Peyer's patch (tissue), 4 donors: Measurements from ENCODE around the gene SERINC5.

Experiments
- POLR2A ChIP-seq, 2 donors: fragments of 450-650 bp; IDR thresholded peaks; one replicate each; pipeline ENCODE4 v1.5.1; 2017; ENCODE audit warnings: antibody characterized with exemption in 2 of 2, mild to moderate bottlenecking in 2 of 2, moderate library complexity in 2 of 2
- TF ChIP-seq, protein P1 (sequence below), 6 experiments: fragments of 450-650 bp in 4 of 6; fragments of 200-600 bp in 2 of 6; sonication (generic) in 1 of 6; IDR thresholded peaks; one replicate each; pipeline ENCODE4 v1.5.1; 2017 to 2019; ENCODE audit warnings: antibody characterized with exemption in 6 of 6, mild to moderate bottlenecking in 3 of 6, moderate library complexity in 1 of 6

DNA sequence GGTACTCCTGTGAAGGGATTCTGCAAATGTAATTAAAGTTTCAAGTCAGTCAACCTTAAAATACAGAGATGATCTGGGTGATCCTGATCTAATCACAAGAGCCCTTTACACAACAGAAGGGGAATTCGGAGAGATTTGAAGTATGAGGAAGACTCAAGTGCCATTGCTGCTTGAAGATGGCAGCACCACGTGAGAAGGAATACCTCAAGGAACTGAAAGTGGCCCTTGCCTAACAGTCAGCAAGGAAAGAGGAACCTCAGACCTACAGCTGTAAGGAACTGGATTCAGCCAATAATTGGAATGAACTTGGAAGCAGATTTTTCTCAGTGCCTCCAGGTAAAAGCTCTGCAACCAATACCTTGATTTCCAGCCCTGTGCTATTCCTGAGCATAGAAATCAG is 133.3 kb downstream of the SERINC5 start:
- TF ChIP-seq, protein P1, sequence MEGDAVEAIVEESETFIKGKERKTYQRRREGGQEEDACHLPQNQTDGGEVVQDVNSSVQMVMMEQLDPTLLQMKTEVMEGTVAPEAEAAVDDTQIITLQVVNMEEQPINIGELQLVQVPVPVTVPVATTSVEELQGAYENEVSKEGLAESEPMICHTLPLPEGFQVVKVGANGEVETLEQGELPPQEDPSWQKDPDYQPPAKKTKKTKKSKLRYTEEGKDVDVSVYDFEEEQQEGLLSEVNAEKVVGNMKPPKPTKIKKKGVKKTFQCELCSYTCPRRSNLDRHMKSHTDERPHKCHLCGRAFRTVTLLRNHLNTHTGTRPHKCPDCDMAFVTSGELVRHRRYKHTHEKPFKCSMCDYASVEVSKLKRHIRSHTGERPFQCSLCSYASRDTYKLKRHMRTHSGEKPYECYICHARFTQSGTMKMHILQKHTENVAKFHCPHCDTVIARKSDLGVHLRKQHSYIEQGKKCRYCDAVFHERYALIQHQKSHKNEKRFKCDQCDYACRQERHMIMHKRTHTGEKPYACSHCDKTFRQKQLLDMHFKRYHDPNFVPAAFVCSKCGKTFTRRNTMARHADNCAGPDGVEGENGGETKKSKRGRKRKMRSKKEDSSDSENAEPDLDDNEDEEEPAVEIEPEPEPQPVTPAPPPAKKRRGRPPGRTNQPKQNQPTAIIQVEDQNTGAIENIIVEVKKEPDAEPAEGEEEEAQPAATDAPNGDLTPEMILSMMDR (IDR thresholded peaks at IDR 0.05), result no peak
- TF ChIP-seq POLR2A (IDR thresholded peaks at IDR 0.05), result no peak
